Common myeloid progenitor, CD34-positive (primary cell): ENCODE data around the gene RALB.

ENCODE experiments used
- CTCF ChIA-PET: fragments of 350-600 bp; sonication (Branson Sonifier 250); formaldehyde crosslinking; loops from one replicate; lab custom pipeline; 2021; ENCODE audit warnings: antibody characterized with exemption; lab: Charles Lee
- POLR2A ChIA-PET: fragments of 350-600 bp; sonication (Branson Sonifier 250); formaldehyde crosslinking; loops from one replicate; lab custom pipeline; 2021; ENCODE audit warnings: antibody characterized with exemption; lab: Charles Lee
- DNase-seq, 3 donors: peaks; one replicate each; pipeline versions ENCODE4 v3.0.0 to v3.0.0-alpha.2; 2013
- H3K27ac ChIP-seq, 2 experiments: 1 replicate in 1 of 2; 2 replicates in 1 of 2; pipeline ENCODE4 v1.7.0; 2013; ENCODE audit warnings: inconsistent platforms in 2 of 2, low read length in 2 of 2, mild to moderate bottlenecking in 2 of 2, low read depth in 1 of 2, moderate library complexity in 1 of 2; ENCODE audit not compliant: severe bottlenecking in 2 of 2, insufficient read depth in 1 of 2, poor library complexity in 1 of 2
- H3K27me3 ChIP-seq, 5 experiments: replicated peaks in 2 of 5; 1 replicate in 3 of 5; 2 replicates in 2 of 5; pipeline versions ENCODE4 v1.6.1 to v1.7.0; 2013; ENCODE audit warnings: low read length in 4 of 5, mild to moderate bottlenecking in 2 of 5, moderate library complexity in 2 of 5, inconsistent platforms in 1 of 5; ENCODE audit not compliant: insufficient read depth in 5 of 5, control insufficient read depth in 4 of 5
- H3K36me3 ChIP-seq, 4 experiments: 1 replicate in 2 of 4; 2 replicates in 2 of 4; pipeline versions ENCODE4 v1.6.1 to v1.7.0; 2013; ENCODE audit warnings: low read length in 3 of 4, control low read depth in 1 of 4, mild to moderate bottlenecking in 1 of 4; ENCODE audit not compliant: control insufficient read depth in 4 of 4, insufficient read depth in 4 of 4
- H3K4me1 ChIP-seq, 4 experiments: 1 replicate in 3 of 4; 2 replicates in 1 of 4; pipeline versions ENCODE4 v1.6.1 to v1.7.1; 2013; ENCODE audit warnings: low read length in 3 of 4, mild to moderate bottlenecking in 3 of 4, control low read depth in 1 of 4, inconsistent platforms in 1 of 4, moderate library complexity in 1 of 4; ENCODE audit not compliant: control insufficient read depth in 4 of 4, insufficient read depth in 4 of 4; ENCODE audit errors: control extremely low read depth in 1 of 4
- H3K4me3 ChIP-seq, 7 experiments: 1 replicate in 4 of 7; 2 replicates in 3 of 7; pipeline versions ENCODE4 v1.5.1 to v1.7.0; 2013; ENCODE audit warnings: mild to moderate bottlenecking in 7 of 7, low read length in 6 of 7, moderate library complexity in 6 of 7, inconsistent platforms in 2 of 7, low read depth in 2 of 7, control low read depth in 1 of 7; ENCODE audit not compliant: insufficient read depth in 4 of 7, control insufficient read depth in 1 of 7; ENCODE audit errors: extremely low read depth in 1 of 7
- H3K9me3 ChIP-seq, 5 experiments: 1 replicate in 4 of 5; 2 replicates in 1 of 5; pipeline versions ENCODE4 v1.6.1 to v1.7.1; 2013; ENCODE audit warnings: low read length in 4 of 5, mild to moderate bottlenecking in 2 of 5, inconsistent platforms in 1 of 5, low read depth in 1 of 5, moderate library complexity in 1 of 5; ENCODE audit not compliant: control insufficient read depth in 4 of 5, insufficient read depth in 2 of 5; ENCODE audit errors: control extremely low read depth in 1 of 5
- WGBS: methylation state at CpG from one replicate; pipeline ENCODE4 v1.1.5; 2013; ENCODE audit not compliant: insufficient coverage; 5-methylcytosine and 5-hydroxymethylcytosine counted together

The RALB gene

GRCh38 chr2:120324933-120325332 is 72.3 kb downstream of the RALB start:
- H3K27me3 ChIP-seq, result peaks cover 0 to 2% (median 0%) of the 10 kb centered on the region in 5 experiments
- no peak overlapping the region for H3K4me3 ChIP-seq
- ChIA-PET CTCF (interaction anchor here (1.0 to 1.5 kb wide), 3 partner anchors 9 to 12 kb away, joined by 3 read pairs; no protein-coding TSS in a partner anchor), POLR2A (no interaction called here)
- DNase-seq, result no peak
- WGBS, result 100% methylated on average over 5 of the region's 7 CpGs
- peaks cover 0 to 7% (median 2%) of the 10 kb centered on the region in 4 experiments for H3K4me1 ChIP-seq
- H3K27ac ChIP-seq, result no peak overlapping the region
- H3K9me3 ChIP-seq, result no peaks in the 10 kb centered on the region
- no peaks in the 10 kb centered on the region for H3K36me3 ChIP-seq

- Histone ChIP-seq H3K9me3 (no peaks in the 10 kb centered on the region), H3K36me3 (no peaks in the 10 kb centered on the region), H3K4me1 (peaks cover 0 to 7% (median 3%) of the 10 kb centered on the region in 4 experiments), H3K27me3 (peaks cover 0 to 2% (median 0%) of the 10 kb centered on the region in 5 experiments), H3K4me3 (no peak overlapping the region), H3K27ac (no peak overlapping the region)
- 97% methylated on average over 9 of the region's 9 CpGs for WGBS
- ChIA-PET CTCF (interaction anchor here (1.1 to 1.3 kb wide), 2 partner anchors 8 to 17 kb away, joined by 3 to 4 read pairs; no protein-coding TSS in a partner anchor), POLR2A (no interaction called here)
- DNase-seq, result no peak
These were observed 73.4 kb downstream of the RALB start for GRCh38 chr2:120326066-120326465.

- no peaks in the 10 kb centered on the region for H3K36me3 ChIP-seq
- no peak overlapping the region for H3K27ac ChIP-seq
- POLR2A ChIA-PET, result no interaction called here
- DNase-seq, result no peak
- H3K9me3 ChIP-seq, result peaks cover 0 to 3% (median 0%) of the 10 kb centered on the region in 5 experiments
- WGBS, result 60% methylated on average over 21 of the region's 24 CpGs
- peaks cover 0 to 7% (median 2%) of the 10 kb centered on the region in 4 experiments for H3K4me1 ChIP-seq
- no peak overlapping the region for H3K4me3 ChIP-seq
- CTCF ChIA-PET, result interaction anchor here (0.9 to 1.1 kb wide), 2 partner anchors 9 to 15 kb away, joined by 4 read pairs; no protein-coding TSS in a partner anchor
- H3K27me3 ChIP-seq, result peaks cover 0 to 4% (median 1%) of the 10 kb centered on the region in 5 experiments
These were observed 78.5 kb downstream of the RALB start for GRCh38 chr2:120330946-120331822.

GRCh38 chr2:120331903-120332302 is 79.3 kb downstream of the RALB start:
- peaks cover 0 to 7% (median 2%) of the 10 kb centered on the region in 4 experiments for H3K4me1 ChIP-seq
- ChIA-PET POLR2A (no interaction called here), CTCF (interaction anchor here (0.9 to 1.1 kb wide), 2 partner anchors 8 to 15 kb away, joined by 4 read pairs; no protein-coding TSS in a partner anchor)
- no peak overlapping the region for H3K4me3 ChIP-seq
- peaks cover 0 to 4% (median 1%) of the 10 kb centered on the region in 5 experiments for H3K27me3 ChIP-seq
- 100% methylated on average over 3 of the region's 4 CpGs for WGBS
- H3K9me3 ChIP-seq, result peaks cover 0 to 3% (median 0%) of the 10 kb centered on the region in 5 experiments
- DNase-seq, result no peak
- no peak overlapping the region for H3K27ac ChIP-seq
- H3K36me3 ChIP-seq, result no peaks in the 10 kb centered on the region

GRCh38 chr2:120332384-120332783 is 79.7 kb downstream of the RALB start:
- Histone ChIP-seq H3K27me3 (peaks cover 0 to 4% (median 1%) of the 10 kb centered on the region in 5 experiments), H3K4me3 (no peak overlapping the region), H3K4me1 (peaks cover 0 to 7% (median 2%) of the 10 kb centered on the region in 4 experiments), H3K9me3 (peaks cover 0 to 3% (median 0%) of the 10 kb centered on the region in 5 experiments), H3K36me3 (no peaks in the 10 kb centered on the region), H3K27ac (no peak overlapping the region)
- WGBS, result 97% methylated on average over 6 of the region's 6 CpGs
- ChIA-PET CTCF (interaction anchor here (0.9 kb wide), 1 partner anchor 16 kb away, joined by 4 read pairs; no protein-coding TSS in a partner anchor), POLR2A (no interaction called here)
- DNase-seq, result no peak

- Histone ChIP-seq H3K27me3 (peaks cover 0 to 9% (median 3%) of the 10 kb centered on the region in 5 experiments), H3K9me3 (peaks cover 0 to 3% (median 0%) of the 10 kb centered on the region in 5 experiments), H3K36me3 (no peaks in the 10 kb centered on the region), H3K4me3 (no peak overlapping the region), H3K27ac (no peak overlapping the region), H3K4me1 (peaks cover 0 to 7% (median 2%) of the 10 kb centered on the region in 4 experiments)
- DNase-seq, result no peak
- POLR2A ChIA-PET, result no interaction called here
- no CpG with 5 or more reads among the region's 1 CpG for WGBS
- CTCF ChIA-PET, result interaction anchor here (1.1 to 2.2 kb wide), 4 partner anchors 9 to 13 kb away, joined by 3 to 8 read pairs (median 5); no protein-coding TSS in a partner anchor
These were observed 81.4 kb downstream of the RALB start for GRCh38 chr2:120334068-120334467.
